ENCODE data around the gene MAP2K3. TPM values are rescaled to one million over a fixed set of nuclear protein-coding genes. Genes with fewer than 3 reads are reported as not detected.
A peak's percentile ranks its signal among the peaks of the same experiment; 100 is the strongest.

Gene MAP2K3
- 89.2 and 98.1 TPM in 2 replicates for total RNA-seq (2021)
- percentile 93 among the genes with signal in this experiment for Bru-seq, nascent RNA
- BruChase-seq, experiment 1, labeled RNA remaining after a 2-hour chase = percentile 94 among the genes with signal in this experiment
- BruChase-seq, experiment 2, labeled RNA remaining after a 6-hour chase = percentile 98 among the genes with signal in this experiment
- long read RNA-seq, transcript MAP2K3-202 (12 exons, 2,303 nt) = major isoform, 130 of 170 reads
- long read RNA-seq, transcript MAP2K3-204 (13 exons, 2,401 nt) = minor isoform, 6 of 170 reads
- long read RNA-seq, partial matches to known transcripts = 15 of 170 reads
- long read RNA-seq, other reads (novel, unspliced or antisense) = 15 of 170 reads

DNA sequence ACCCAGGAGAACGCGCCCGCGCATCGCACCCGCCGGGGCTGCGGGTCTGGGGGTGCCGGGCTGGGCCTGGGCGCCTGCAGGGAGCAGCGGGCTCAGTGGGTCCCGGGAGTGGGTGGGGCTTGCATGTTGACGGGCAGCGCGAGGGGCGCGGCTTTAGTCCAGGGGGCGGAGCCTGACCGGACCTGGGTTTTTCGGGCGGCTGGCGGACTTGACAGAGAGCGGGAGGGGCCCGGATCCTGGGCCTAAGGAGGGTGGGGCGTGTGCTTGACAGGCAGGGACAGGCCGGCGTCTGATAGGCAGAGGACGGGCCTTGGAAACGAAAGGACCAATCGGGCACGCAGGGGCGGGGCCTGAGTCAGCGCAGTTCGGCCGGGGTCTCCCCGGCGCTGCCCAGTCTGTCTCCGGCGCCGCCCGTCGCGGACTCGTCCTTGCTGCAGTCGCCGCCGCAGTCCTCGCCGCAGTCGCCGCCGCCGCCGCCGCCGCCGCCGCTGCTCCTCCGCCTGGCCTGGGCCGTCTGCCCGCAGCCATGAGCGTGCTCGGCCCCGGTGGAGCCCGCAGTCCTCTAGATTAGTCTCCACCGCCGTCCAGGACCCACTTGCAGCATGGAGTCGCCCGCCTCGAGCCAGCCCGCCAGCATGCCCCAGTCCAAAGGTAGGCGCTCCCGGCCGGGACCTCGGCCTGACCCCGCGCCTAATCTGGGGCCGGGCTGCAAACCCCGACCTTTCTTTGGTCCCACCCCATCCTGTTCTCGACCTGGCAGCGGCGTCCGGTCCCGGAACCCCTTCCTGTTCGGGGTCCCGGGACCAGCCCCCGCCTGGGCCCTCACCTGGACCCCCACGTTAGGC lies at the start of gene MAP2K3:
Gene MAP2K3 (plus strand): TSS at position 393 of the 845 bp plus-strand sequence. CDS start 210 bp downstream, at position 603.
- Histone ChIP-seq H3K4me3 (peak within 1 kb of the TSS; percentile 76), H2AFZ (no peak within 1 kb of the TSS), H3K4me2 (peak within 1 kb of the TSS; percentile 97), H3K79me2 (ENCODE audit: low read depth) (peaks cover 41% of the 10 kb centered on the region), H4K20me1 (ENCODE audit: insufficient read depth) (peaks cover 12% of the 10 kb centered on the region), H3F3A (ENCODE audit: insufficient read depth, low read depth) (peaks cover 44% of the 10 kb centered on the region), H3K36me3 (ENCODE audit: low read depth) (no peaks in the 10 kb centered on the region), H3K9me2 (ENCODE audit: insufficient read depth) (no peaks in the 10 kb centered on the region), H3K27me3 (ENCODE audit: insufficient read depth, low read depth) (no peaks in the 10 kb centered on the region), H3K4me1 (replicated peaks; ENCODE audit: insufficient read depth) (peaks cover 46% of the 10 kb centered on the region), H3K27ac (peak within 1 kb of the TSS; percentile 96), H3K9me3 (ENCODE audit: insufficient read depth, low read depth) (no peaks in the 10 kb centered on the region)
- TF ChIP-seq EZH2 (IDR thresholded peaks at IDR 0.05; ENCODE audit: low read depth) = no peak
- TF ChIP-seq, protein P1, sequence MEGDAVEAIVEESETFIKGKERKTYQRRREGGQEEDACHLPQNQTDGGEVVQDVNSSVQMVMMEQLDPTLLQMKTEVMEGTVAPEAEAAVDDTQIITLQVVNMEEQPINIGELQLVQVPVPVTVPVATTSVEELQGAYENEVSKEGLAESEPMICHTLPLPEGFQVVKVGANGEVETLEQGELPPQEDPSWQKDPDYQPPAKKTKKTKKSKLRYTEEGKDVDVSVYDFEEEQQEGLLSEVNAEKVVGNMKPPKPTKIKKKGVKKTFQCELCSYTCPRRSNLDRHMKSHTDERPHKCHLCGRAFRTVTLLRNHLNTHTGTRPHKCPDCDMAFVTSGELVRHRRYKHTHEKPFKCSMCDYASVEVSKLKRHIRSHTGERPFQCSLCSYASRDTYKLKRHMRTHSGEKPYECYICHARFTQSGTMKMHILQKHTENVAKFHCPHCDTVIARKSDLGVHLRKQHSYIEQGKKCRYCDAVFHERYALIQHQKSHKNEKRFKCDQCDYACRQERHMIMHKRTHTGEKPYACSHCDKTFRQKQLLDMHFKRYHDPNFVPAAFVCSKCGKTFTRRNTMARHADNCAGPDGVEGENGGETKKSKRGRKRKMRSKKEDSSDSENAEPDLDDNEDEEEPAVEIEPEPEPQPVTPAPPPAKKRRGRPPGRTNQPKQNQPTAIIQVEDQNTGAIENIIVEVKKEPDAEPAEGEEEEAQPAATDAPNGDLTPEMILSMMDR (conservative IDR thresholded peaks at IDR 0.05) = no peak
- intact Hi-C loops (cut with micrococcal nuclease; ENCODE audit: unreplicated experiment) = loop anchor here (5.0 kb wide), 2 partner anchors 32 to 157 kb away; partner anchors contain the start of genes DHRS7B and NATD1
- ChIA-PET POLR2A (ENCODE audit: unreplicated experiment) (interaction anchor here (0.6 to 0.7 kb wide), 3 partner anchors 70 to 672 kb away, joined by 5 read pairs; partner anchors contain the start of gene TMEM11), CTCF (no interaction called here)
- no TSS peak for BruUV-seq (replicated peaks)
- peak; percentile 96 to 100 for DNase-seq

DNA sequence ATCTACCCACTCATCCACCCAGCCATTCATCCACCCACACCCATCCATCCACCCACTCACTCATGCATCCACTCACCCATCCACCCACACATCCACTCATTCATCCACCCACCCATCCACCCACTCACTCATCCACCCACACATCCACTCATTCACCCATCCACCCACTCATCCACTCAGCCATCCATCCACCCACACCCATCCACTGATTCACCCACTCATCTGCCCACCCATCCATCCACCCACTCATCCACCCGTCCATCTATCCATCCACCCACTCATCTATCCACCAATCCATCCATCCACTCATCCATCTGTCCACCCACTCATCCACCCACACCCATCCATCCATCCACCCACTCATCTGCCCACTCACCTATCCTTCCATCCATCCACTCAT lies 48.6 kb upstream of the MAP2K3 start:
- no TSS peak for BruUV-seq (replicated peaks)
- Histone ChIP-seq H3K4me1 (replicated peaks; ENCODE audit: insufficient read depth) (no peaks in the 10 kb centered on the region), H3K36me3 (ENCODE audit: low read depth) (no peaks in the 10 kb centered on the region), H3K9me3 (ENCODE audit: insufficient read depth, low read depth) (no peaks in the 10 kb centered on the region), H3K79me2 (ENCODE audit: low read depth) (no peaks in the 10 kb centered on the region), H3K27me3 (ENCODE audit: insufficient read depth, low read depth) (no peaks in the 10 kb centered on the region), H3K4me2 (no peak overlapping the region), H3K9me2 (ENCODE audit: insufficient read depth) (no peaks in the 10 kb centered on the region), H3K4me3 (no peak overlapping the region), H2AFZ (no peak overlapping the region), H4K20me1 (ENCODE audit: insufficient read depth) (no peaks in the 10 kb centered on the region), H3K27ac (no peak overlapping the region), H3F3A (ENCODE audit: insufficient read depth, low read depth) (no peaks in the 10 kb centered on the region)
- intact Hi-C loops (cut with micrococcal nuclease; ENCODE audit: unreplicated experiment) = no loop called here
- no peak for DNase-seq
- CTCF ChIA-PET = no interaction called here
- POLR2A ChIA-PET (ENCODE audit: unreplicated experiment) = no interaction called here
- no peak for TF ChIP-seq EZH2 (IDR thresholded peaks at IDR 0.05; ENCODE audit: low read depth)
- TF ChIP-seq, protein P1 (conservative IDR thresholded peaks at IDR 0.05) = no peak

DNA sequence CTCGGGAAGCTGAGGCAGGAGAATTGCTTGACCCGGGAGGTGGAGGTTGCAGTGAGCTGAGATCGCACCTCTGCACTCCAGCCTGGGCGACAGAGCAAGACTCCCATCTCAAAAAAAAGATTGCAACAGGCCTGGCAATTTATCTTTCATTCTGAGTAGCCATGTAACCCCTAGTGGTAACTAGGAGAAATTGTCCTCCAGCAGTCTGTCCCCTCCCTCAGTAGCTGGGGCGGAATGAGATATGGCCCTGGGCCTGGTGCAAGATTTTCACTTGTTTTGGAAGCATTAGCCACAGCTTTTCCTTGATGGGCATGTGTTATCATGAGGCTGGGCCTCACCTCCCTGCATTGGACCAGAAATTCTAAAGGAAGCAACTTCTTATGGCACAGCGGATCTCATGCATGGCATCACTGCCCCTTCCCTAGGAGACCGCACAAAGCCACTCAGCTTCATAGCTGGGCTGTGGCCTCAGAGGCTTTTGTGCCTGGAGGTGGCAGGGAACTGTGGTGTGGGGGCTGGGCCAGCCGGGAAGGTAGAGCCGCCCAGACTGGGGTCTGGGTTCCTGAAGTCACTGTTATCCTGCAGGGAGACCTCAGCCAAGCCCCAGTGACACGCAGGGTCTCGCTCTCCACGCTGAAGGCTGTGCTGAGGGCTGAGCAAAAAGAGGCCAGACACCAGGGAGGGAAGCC lies 44.7 kb upstream of the MAP2K3 start:
- Histone ChIP-seq H3K4me1 (replicated peaks; ENCODE audit: insufficient read depth) (no peaks in the 10 kb centered on the region), H2AFZ (no peak overlapping the region), H3K4me3 (no peak overlapping the region), H3K27me3 (ENCODE audit: insufficient read depth, low read depth) (no peaks in the 10 kb centered on the region), H4K20me1 (ENCODE audit: insufficient read depth) (no peaks in the 10 kb centered on the region), H3K79me2 (ENCODE audit: low read depth) (no peaks in the 10 kb centered on the region), H3K36me3 (ENCODE audit: low read depth) (no peaks in the 10 kb centered on the region), H3K27ac (no peak overlapping the region), H3K4me2 (no peak overlapping the region), H3K9me3 (ENCODE audit: insufficient read depth, low read depth) (no peaks in the 10 kb centered on the region), H3K9me2 (ENCODE audit: insufficient read depth) (no peaks in the 10 kb centered on the region), H3F3A (ENCODE audit: insufficient read depth, low read depth) (no peaks in the 10 kb centered on the region)
- ChIA-PET CTCF (no interaction called here), POLR2A (ENCODE audit: unreplicated experiment) (interaction anchor here (0.6 to 0.9 kb wide), 2 partner anchors 91 to 110 kb away, joined by 4 read pairs; no protein-coding TSS in a partner anchor)
- BruUV-seq (replicated peaks) = no TSS peak
- no peak for DNase-seq
- TF ChIP-seq, protein P1 (conservative IDR thresholded peaks at IDR 0.05) = peak; percentile 70
- no peak for TF ChIP-seq EZH2 (IDR thresholded peaks at IDR 0.05; ENCODE audit: low read depth)
- intact Hi-C loops (cut with micrococcal nuclease; ENCODE audit: unreplicated experiment) = no loop called here

Measured in PC-9 (cell line).